SK-N-DZ (cell line): ENCODE data around the gene KLHDC4.
"Not testable (repeated sequence)": the region's sequence is repeated elsewhere in the genome, so short reads cannot be mapped to it uniquely, and the experiment has no call there.

ENCODE experiments used
- DNase-seq: peaks from one replicate; pipeline ENCODE4 v3.0.0-alpha.2; 2015; ENCODE audit warnings: low spot score

The KLHDC4 gene

GRCh38 chr16:87788730-87789436, 23.1 kb upstream of the KLHDC4 start:
- not testable (repeated sequence) for DNase-seq

GRCh38 chr16:87787451-87788091, 21.8 kb upstream of the KLHDC4 start:
- not testable (repeated sequence) for DNase-seq

- DNase-seq = no peak
These were observed 19.0 kb upstream of the KLHDC4 start for GRCh38 chr16:87784812-87785211.

- no peak for DNase-seq
These were observed 16.2 kb upstream of the KLHDC4 start for GRCh38 chr16:87782033-87782432.

GRCh38 chr16:87780385-87780989, 14.7 kb upstream of the KLHDC4 start:
- DNase-seq = no peak

- DNase-seq = peak; percentile 97
These were observed 13.2 kb upstream of the KLHDC4 start for GRCh38 chr16:87778830-87779579.

GRCh38 chr16:87778476-87778829, 12.7 kb upstream of the KLHDC4 start:
- no peak for DNase-seq

GRCh38 chr16:87773836-87774235, 8.1 kb upstream of the KLHDC4 start:
- DNase-seq = not testable (repeated sequence)

- not testable (repeated sequence) for DNase-seq
These were observed 1.7 kb upstream of the KLHDC4 start for GRCh38 chr16:87767456-87767855.

- DNase-seq = no peak
These were observed 655 bp upstream of the KLHDC4 start for GRCh38 chr16:87766485-87766797.

- DNase-seq = peak; percentile 32
These were observed 362 bp downstream of the KLHDC4 start for GRCh38 chr16:87765473-87765775.

GRCh38 chr16:87764600-87765472, 950 bp downstream of the KLHDC4 start:
- no peak for DNase-seq

GRCh38 chr16:87762620-87763019, 3.2 kb downstream of the KLHDC4 start:
- DNase-seq = no peak

GRCh38 chr16:87762071-87762571, 3.7 kb downstream of the KLHDC4 start:
- DNase-seq = no peak

- DNase-seq = no peak
These were observed 4.7 kb downstream of the KLHDC4 start for GRCh38 chr16:87761060-87761459.

GRCh38 chr16:87757841-87758426, 7.9 kb downstream of the KLHDC4 start:
- no peak for DNase-seq

- no peak for DNase-seq
These were observed 11.3 kb downstream of the KLHDC4 start for GRCh38 chr16:87754535-87754934.

- DNase-seq = no peak
These were observed 18.0 kb downstream of the KLHDC4 start for GRCh38 chr16:87747626-87748414.

GRCh38 chr16:87746178-87746577, 19.6 kb downstream of the KLHDC4 start:
- DNase-seq = no peak
